Kidney epithelial cell (primary cell): ENCODE results near the gene STUM. TPM values are rescaled to one million over a fixed set of nuclear protein-coding genes. Genes with fewer than 3 reads are reported as not detected.
A peak's percentile ranks its signal among the peaks of the same experiment; 100 is the strongest.
"Not testable (repeated sequence)": the region's sequence is repeated elsewhere in the genome, so short reads cannot be mapped to it uniquely, and the experiment has no call there.

Experiments used
- DNase-seq: peaks from one replicate; pipeline ENCODE4 v3.0.0-alpha.2; 2010; ENCODE audit warnings: low read depth
- H3K27me3 ChIP-seq: 2 replicates; pipeline ENCODE4 v1.6.0; 2011; ENCODE audit warnings: low read length; ENCODE audit not compliant: control insufficient read depth, insufficient read depth
- H3K36me3 ChIP-seq: 2 replicates; pipeline ENCODE4 v1.5.1; 2011; ENCODE audit warnings: low read length; ENCODE audit not compliant: control insufficient read depth, insufficient read depth
- H3K4me3 ChIP-seq: 2 replicates; pipeline ENCODE4 v1.5.1; 2011; ENCODE audit warnings: low read depth, mild to moderate bottlenecking, control low read depth, low read length
- CTCF ChIP-seq: IDR thresholded peaks from 2 replicates; pipeline ENCODE4 v1.5.1; 2011; ENCODE audit warnings: mild to moderate bottlenecking, moderate library complexity, low read length, control low read depth, inconsistent platforms; ENCODE audit not compliant: insufficient read depth, poor library complexity, severe bottlenecking
- total RNA-seq: library from RNA; depleted of rRNA; stranded (reverse); fragments of >200 nt; gene quantifications from 2 replicates; pipeline ENCODE4 v1.2.3, GENCODE V29; 2015

The STUM gene
- 0.04 TPM in 1 of 2 replicates, not detected in the other for total RNA-seq

GRCh38 chr1:226548256-226549093 lies at the start of gene STUM:
Gene STUM (plus strand): TSS chr1:226548764. CDS start chr1:226548905, 141 bp downstream.
- TF ChIP-seq CTCF, result no peak
- H3K27me3 ChIP-seq, result peaks cover 32% of the 10 kb centered on the region
- H3K36me3 ChIP-seq, result no peaks in the 10 kb centered on the region
- H3K4me3 ChIP-seq, result peak within 1 kb of the TSS; percentile 21
- no peak for DNase-seq

- not testable (repeated sequence) for H3K4me3 ChIP-seq, H3K27me3 ChIP-seq, DNase-seq, H3K36me3 ChIP-seq
Observed at GRCh38 chr1:226499699-226500098, 48.9 kb upstream of the STUM start.

- no peak for TF ChIP-seq CTCF
- peaks cover 3% of the 10 kb centered on the region for H3K27me3 ChIP-seq
- no peak for DNase-seq
- no peak overlapping the region for H3K4me3 ChIP-seq
- no peaks in the 10 kb centered on the region for H3K36me3 ChIP-seq
Observed at GRCh38 chr1:226506021-226506420, 42.5 kb upstream of the STUM start.

GRCh38 chr1:226506921-226507320 lies 41.6 kb upstream of the STUM start:
- H3K36me3 ChIP-seq, result no peaks in the 10 kb centered on the region
- H3K4me3 ChIP-seq, result no peak overlapping the region
- DNase-seq, result no peak
- peaks cover 3% of the 10 kb centered on the region for H3K27me3 ChIP-seq
- no peak for TF ChIP-seq CTCF

GRCh38 chr1:226510453-226510852 lies 38.1 kb upstream of the STUM start:
- DNase-seq, result no peak

GRCh38 chr1:226511296-226511695 lies 37.3 kb upstream of the STUM start:
- no peak for DNase-seq
- TF ChIP-seq CTCF, result no peak
- Histone ChIP-seq H3K4me3 (no peak overlapping the region), H3K27me3 (no peaks in the 10 kb centered on the region), H3K36me3 (no peaks in the 10 kb centered on the region)

More at GRCh38 chr1:226510453-226510852, 38.1 kb upstream of the STUM start:
- Histone ChIP-seq H3K4me3 (no peak overlapping the region), H3K27me3 (no peaks in the 10 kb centered on the region), H3K36me3 (no peaks in the 10 kb centered on the region)
- no peak for TF ChIP-seq CTCF
